Heart left ventricle (tissue), 13 donors: ENCODE data around the gene EXD3.

ENCODE experiments used
- CTCF ChIP-seq, 12 donors: fragments of 200-600 bp; sonication (generic) in 4 of 12; IDR thresholded peaks; one replicate each; pipeline versions ENCODE4 v1.5.0 to v1.8.0; 2018 to 2022; ENCODE audit warnings: antibody characterized with exemption in 12 of 12, mild to moderate bottlenecking in 5 of 12
- POLR2A ChIP-seq, 2 donors: fragments of 450-650 bp; IDR thresholded peaks; one replicate each; pipeline ENCODE4 v1.6.1; 2017; ENCODE audit warnings: antibody characterized with exemption in 2 of 2, mild to moderate bottlenecking in 2 of 2, moderate library complexity in 2 of 2
- donor health status: ischemic (EF 13 %, LVEDD 7.1; RV severe dilation, severe dysfunction).
- donor health status: DM: no; HTN: yes; CAD: no.
- donor health status: DM: no; HTN: no; CAD: no.
- donor health status: ischemic (EF 25% LVEDD 6.9; RV normal size, moderate dysfunction).
- donor health status: ischemic (EF 25% LVEDD 5.7; RV mildly dilated, moderate dysfunction).
- donor health status: ischemic (EF 35%, LVEDD 5.7; RV mildly dilated, moderate dysfunction).
- donor health status: nonischemic (EF 11% LVEDD 7.7; RV severe dilation, severe dysfunction).
- donor health status: DM: yes; HTN: yes; CAD: no.
- donor health status: PGD.
- donor health status: ischemic (EF 29% LVEDD 5.4; RV normal size, mild dysfunction).
- donor health status: nonischemic (EF 23%, LVEDD 6.1; RV moderate dilation, normal function).

- TF ChIP-seq CTCF (IDR thresholded peaks at IDR 0.05) (peak; percentile 26 to 88 (median 63)), POLR2A (IDR thresholded peaks at IDR 0.05) (peak in 1 of 2 donors; percentile 49)
Observed at GRCh38 chr9:137422604-137423513, at the start of gene EXD3, which contains the start of gene NOXA1.
